IPS DF 19.7 (cell line): ENCODE results near the gene EPHB1.

Experiments used
- DNase-seq: peaks from one replicate; pipeline ENCODE4 v3.0.0-alpha.2; 2013; ENCODE audit warnings: low read depth, low spot score

Gene EPHB1

GRCh38 chr3:134881305-134881704 is 86.2 kb downstream of the EPHB1 start:
- DNase-seq, result no peak

GRCh38 chr3:134883697-134884385 is 88.8 kb downstream of the EPHB1 start:
- DNase-seq, result no peak

GRCh38 chr3:134885877-134886621 is 91.0 kb downstream of the EPHB1 start:
- DNase-seq, result no peak

GRCh38 chr3:134886991-134887390 is 91.9 kb downstream of the EPHB1 start:
- no peak for DNase-seq

- no peak for DNase-seq
Measured at GRCh38 chr3:134887536-134887935, 92.5 kb downstream of the EPHB1 start.

- no peak for DNase-seq
Measured at GRCh38 chr3:134892326-134892725, 97.3 kb downstream of the EPHB1 start.

- DNase-seq, result no peak
Measured at GRCh38 chr3:134892761-134893160, 97.7 kb downstream of the EPHB1 start.

GRCh38 chr3:134894533-134894932 is 99.5 kb downstream of the EPHB1 start:
- no peak for DNase-seq

- DNase-seq, result no peak
Measured at GRCh38 chr3:134895181-134895580, 100.1 kb downstream of the EPHB1 start.

- no peak for DNase-seq
Measured at GRCh38 chr3:134896141-134896540, 101.1 kb downstream of the EPHB1 start.

- DNase-seq, result no peak
Measured at GRCh38 chr3:134896696-134897095, 101.6 kb downstream of the EPHB1 start.

- DNase-seq, result no peak
Measured at GRCh38 chr3:134897391-134898141, 102.5 kb downstream of the EPHB1 start.

GRCh38 chr3:134898181-134898754 is 103.2 kb downstream of the EPHB1 start:
- DNase-seq, result no peak

- DNase-seq, result no peak
Measured at GRCh38 chr3:134899786-134900185, 104.7 kb downstream of the EPHB1 start.

GRCh38 chr3:134900482-134900881 is 105.4 kb downstream of the EPHB1 start:
- DNase-seq, result no peak

GRCh38 chr3:134901461-134901860 is 106.4 kb downstream of the EPHB1 start:
- DNase-seq, result no peak

- DNase-seq, result no peak
Measured at GRCh38 chr3:134903837-134904236, 108.8 kb downstream of the EPHB1 start.

- no peak for DNase-seq
Measured at GRCh38 chr3:134904241-134904771, 109.2 kb downstream of the EPHB1 start.

GRCh38 chr3:134904776-134905646 is 110.0 kb downstream of the EPHB1 start:
- DNase-seq, result no peak

- DNase-seq, result no peak
Measured at GRCh38 chr3:134905647-134905935, 110.5 kb downstream of the EPHB1 start.

GRCh38 chr3:134908271-134908670 is 113.2 kb downstream of the EPHB1 start:
- no peak for DNase-seq
